A172 (cell line): ENCODE data around the gene ISLR. TPM values are rescaled to one million over a fixed set of nuclear protein-coding genes. Genes with fewer than 3 reads are reported as not detected.

Experiments used
- DNase-seq: peaks from one replicate; pipeline ENCODE4 v3.0.0-alpha.2; 2015; ENCODE audit warnings: low spot score
- total RNA-seq: library from RNA; depleted of rRNA; stranded (reverse); fragments of >200 nt; shearing (Covaris generic); gene quantifications from 2 replicates; pipeline ENCODE4 v1.2.3, GENCODE V29; 2014

ISLR gene
- total RNA-seq, 1 experiment from 2014 or later = 0.41 TPM

DNA sequence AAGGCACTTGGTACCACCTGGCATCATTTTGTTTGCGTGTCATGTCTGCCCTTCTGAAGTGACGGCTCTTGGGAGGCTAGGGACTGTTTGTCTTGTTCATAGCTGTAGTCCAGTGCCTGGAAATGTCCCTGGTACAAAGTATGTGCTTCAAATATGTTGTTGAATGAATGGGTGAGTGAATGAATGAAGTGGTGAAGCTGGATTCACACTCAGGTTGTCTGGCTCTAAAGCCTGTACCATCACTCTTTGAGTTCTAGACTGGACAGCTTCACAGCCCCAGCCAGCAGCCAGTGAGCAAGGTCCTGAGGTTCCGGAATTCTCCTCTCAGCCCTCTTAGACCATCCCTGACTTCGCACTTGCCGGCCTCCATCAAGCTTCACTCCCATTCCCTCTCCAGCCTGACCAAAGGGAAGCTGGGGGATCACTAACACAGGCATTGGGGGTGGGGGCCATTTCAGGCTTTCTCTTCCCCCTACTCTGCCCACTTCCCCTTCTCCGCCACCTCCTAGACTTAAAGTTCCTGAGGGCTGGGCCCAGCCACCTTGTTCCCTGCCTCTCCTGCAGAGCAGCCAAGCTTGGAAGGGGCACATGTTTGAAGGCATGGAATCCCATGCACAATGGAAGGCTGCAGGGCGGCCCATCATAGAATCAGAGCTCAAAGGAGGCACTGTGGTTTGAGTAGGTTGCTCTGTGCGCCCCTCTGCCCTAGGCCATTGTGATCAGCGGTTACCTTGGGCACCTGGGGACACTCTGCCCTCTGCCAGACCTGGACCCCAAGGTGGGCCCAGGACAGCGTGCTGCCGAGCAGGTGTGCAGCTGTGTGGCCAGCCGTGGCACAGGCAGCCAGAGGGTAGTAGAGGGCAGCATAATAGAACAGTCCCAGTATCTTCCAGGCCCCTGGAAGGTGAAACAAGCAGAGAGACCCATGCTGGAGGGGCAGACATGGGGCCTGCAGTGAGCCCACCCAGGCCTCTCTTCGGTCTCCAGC is 21.4 kb downstream of the ISLR start:
- no peak for DNase-seq

DNA sequence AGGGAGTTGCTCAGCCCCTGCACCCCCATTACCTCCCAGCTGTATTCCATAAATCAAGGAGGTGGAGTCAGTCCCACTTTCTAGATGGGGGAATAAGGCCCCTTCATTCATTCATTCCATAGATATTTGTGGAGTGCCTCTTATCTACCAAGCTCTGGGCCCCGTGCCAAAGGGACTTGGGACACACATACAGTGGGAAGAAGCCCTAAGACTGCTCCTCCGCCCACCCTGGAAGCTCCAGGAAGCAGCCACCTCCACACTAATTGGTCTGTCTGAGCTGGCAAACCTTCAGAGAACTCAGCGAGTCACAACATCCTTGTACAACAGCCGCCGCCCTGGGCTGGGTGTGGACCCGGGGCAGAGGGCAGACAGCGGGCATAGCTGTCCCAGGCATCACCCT is 22.7 kb downstream of the ISLR start:
- peak; percentile 100 for DNase-seq

DNA sequence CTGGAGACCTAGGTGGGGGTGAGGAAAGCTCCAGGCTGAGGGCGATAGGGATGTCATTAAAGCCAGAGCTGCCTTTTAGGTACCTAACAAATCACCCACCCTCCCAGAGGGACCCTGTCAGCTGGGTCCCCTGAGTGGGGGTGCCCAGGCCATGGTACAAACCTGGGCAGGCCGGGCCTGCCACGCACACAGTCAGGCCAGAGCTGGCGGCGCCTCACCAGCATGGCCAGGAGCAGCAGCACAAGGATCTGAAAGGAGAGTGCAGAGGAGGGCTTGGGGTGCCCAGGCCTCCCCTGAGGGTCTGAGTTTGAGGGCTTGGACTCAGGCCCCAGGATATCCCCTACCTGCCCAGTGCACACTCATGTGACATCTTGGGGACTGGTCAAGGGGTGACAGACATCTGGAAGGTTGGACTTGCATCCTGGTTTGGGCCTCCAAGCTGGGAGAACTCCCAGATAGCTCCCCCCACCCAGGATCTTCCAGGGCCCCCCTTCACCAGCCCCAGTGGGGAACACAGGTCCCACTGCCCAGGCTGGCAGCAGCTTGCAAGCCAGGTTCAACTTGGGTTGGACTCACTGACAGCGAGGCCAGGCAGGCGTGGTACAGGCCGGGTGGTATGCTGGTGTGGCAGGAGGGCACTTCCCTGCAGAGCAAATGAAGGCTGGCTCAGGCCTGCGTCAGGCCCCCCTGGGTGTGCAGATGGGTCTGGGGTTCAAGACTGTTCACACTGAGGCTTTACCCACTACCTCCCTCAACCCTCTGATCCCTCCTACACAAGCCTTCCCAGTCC is 23.9 kb downstream of the ISLR start:
- DNase-seq = no peak

DNA sequence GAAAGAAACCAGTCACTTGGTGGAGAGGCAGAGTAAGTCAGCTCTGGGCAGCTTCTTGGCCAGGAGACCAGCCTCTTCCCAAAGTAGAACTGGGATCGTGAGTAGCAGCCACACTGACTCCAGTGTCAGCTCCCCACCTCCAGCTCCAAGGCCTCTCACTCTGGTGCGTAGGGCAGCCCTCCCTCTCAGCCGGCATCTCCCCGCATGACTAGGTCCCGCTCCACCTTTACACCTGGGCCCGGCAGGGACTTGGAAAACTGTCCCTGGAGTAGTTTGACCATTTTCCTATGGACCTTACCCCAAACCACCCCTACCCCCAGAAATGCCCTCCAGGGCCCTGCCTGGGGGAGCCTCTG is 25.8 kb downstream of the ISLR start:
- no peak for DNase-seq

DNA sequence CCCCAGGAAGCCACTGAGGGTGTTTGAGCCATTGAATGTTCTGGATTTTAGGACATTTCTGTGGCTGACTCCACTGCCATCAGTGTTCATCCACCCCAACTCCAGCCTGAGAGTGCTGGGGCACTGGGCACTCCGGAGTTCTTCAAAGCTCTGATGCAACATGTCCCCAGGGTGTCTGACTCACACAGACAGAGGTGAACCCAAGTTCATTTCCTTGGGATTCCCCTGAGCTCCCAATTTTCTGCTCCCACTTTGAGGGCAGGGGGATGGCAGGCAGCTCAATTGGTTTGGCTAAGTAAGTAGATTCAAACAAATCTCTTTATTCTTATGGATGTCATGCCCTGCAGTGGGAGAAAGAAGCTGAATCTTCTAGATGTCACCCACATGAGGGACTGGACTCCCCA is 26.9 kb downstream of the ISLR start:
- peak; percentile 92 for DNase-seq

DNA sequence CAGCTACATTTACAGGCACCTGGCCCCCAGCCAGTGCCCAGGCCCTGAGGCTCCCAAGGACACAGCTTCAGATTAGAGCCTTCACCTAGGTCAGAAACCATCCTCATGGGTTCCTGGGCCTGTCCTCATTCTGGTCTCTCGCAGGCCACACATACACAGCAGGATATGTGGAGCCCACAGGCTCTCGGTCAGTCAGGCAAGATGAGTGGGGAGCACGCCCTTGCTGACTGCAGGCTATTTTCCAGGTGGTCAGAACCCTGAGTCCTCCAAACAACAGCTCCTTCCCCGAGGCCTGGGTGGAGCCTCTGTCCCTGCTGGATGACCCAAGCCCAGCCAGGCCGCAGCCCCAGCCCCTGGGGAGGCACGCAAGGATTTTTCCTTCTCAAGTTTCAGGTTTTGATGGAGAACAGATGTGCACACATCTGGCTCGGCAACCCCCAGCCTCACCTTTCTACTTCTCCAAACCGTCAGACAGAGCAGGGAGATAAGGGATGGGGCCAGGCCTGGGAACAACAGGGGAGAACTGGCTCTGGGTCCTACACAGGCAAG is 27.4 kb downstream of the ISLR start:
- DNase-seq = peak; percentile 72

DNA sequence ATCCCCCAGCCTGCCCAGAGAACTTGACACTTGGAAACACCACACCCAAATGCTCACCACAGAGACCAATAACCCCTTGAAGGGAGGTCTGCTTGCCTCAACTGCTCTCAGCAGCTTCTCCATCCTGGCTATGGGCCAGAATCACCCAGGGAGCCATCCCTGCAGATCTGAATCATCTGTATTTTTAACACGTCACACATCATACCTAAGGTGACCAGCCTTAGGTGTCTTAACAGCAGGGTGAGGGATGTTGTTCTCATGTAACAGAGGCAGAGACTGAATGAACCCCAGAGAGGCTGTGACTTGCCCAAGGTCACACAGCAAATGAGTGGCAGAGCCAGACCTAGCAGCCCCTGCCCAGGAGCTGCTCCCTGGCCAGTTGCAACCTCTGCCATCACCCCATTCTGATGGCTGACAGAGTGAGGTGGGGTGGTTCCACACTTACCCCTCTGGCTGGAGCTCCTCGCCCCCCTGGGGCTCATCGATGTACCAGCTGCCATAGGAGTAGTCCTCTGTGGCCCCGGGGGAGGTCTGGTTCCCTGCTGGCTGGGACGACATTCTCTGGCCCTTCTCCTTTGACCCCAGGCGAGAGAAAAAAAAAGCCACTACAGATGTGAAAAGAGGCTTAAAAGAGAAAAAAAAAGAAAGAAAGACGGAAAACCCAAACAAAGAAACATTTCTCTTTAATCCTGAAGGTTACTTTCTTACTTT is 28.4 kb downstream of the ISLR start:
- DNase-seq = no peak

DNA sequence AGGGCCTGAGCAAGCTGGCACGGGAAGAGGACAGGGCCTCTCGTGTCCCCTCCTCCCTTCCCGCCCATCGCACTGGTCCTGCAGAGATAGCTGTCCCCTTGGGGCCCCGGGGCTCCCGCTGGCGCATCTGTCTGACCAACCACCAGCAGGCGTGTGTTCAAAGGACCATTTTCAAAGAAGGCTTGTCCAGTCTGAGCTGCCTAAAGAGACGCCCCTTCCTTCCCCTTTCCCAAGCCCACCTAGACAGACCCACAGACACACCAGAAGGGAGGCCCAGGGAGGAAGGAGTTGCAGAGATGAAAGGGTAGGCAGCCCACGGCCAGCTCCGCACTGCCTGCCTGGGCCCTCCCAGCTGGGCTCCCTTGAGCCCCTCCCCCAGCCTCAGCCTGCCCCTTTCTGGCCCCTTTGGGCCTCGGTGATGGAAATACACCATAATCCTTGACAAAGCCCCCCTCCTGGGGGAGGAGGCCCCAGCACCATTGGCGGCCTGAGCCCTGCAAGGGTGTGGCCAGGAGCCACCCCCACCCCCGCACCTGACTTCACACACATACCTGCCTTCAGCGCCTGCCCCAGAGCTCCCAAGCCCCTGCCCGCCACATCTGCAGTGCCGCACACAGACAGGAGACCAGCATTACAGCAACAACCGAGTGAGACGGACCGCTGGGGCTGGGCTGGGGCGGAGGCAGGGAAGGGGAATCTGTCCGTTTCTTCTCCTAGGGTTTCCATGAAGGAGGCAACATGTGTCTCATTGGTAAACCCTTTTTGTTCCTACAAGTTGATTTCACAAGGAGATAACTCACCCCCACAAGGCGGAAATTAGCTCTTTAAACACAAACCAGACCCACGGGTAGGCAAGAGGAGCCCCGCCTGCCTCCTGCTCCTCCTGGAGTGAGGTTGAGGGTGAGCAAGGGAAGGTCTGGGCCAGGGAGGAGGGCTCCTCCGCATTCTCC is 29.2 kb downstream of the ISLR start, which contains the start of gene STRA6:
Gene STRA6 (minus strand): TSS at position 336 of the 950 bp plus-strand sequence. CDS start 520 bp downstream, outside the sequence.
- DNase-seq = peak; percentile 54

DNA sequence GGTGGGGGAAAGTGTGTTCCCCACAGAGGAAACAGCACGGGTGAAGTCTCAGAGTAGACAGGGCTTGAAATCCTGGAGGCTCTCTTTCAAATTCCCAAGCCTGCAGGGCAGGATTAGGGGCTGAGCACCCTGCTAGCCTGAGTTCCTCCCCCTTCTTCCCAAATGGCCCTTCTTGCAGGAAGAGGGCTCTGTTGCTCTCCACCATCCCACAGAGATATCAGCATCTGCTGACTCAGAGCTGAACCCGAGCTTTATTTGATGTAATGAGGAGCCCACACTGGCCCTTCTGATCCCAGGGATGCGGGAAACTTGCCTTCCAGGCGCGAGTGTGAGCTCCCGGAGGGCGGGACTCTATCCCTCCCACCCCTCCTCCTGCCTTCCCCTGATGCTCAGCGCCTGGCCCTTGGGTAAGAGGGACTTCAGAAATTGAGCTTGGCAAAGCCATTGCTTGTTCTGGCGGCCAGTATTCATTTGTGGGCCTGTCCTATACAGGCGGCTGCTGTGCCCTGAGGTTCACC is 30.5 kb downstream of the ISLR start:
- peak; percentile 80 for DNase-seq

DNA sequence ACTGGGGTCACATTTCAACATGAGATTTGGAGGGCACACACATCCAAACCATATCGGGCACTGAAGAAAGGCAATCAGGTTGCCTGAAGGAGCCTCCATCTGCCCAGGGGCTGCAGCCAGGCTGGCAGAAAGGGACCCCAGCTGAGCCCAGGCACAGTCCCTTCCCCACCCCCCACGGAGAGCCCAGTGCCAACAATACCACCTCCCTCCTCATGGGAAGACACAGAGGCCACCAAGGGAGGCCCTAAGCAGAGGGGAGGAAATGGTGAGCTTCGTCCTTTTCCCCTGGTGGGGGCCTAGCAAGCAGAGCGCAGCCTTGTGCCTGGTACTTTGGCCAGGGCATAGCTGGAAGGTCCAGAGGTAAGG is 32.1 kb downstream of the ISLR start:
- DNase-seq = no peak

DNA sequence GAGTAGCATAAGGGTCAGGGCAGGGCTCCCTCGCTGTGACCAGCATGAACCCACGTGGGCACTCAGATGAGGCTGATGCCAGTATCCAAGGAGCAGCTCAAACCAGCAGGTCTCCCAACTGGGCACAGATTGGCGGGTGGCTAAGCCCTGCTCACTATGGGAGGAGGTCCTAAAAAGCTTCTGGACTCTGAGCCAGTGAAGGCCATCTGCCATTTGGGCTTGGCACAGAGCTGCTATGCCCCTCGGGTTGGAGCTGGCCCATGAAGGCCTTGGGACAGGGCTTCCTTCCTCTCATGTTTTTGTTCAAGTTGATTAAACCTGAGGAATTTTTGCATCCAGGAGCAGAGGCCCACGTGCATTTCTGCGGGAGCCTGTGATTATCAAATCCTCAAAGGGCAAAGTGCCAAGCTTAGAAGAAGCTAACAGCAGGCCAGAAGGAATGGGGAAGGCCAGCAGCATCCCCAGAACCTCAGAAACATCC is 33.3 kb downstream of the ISLR start:
- no peak for DNase-seq

DNA sequence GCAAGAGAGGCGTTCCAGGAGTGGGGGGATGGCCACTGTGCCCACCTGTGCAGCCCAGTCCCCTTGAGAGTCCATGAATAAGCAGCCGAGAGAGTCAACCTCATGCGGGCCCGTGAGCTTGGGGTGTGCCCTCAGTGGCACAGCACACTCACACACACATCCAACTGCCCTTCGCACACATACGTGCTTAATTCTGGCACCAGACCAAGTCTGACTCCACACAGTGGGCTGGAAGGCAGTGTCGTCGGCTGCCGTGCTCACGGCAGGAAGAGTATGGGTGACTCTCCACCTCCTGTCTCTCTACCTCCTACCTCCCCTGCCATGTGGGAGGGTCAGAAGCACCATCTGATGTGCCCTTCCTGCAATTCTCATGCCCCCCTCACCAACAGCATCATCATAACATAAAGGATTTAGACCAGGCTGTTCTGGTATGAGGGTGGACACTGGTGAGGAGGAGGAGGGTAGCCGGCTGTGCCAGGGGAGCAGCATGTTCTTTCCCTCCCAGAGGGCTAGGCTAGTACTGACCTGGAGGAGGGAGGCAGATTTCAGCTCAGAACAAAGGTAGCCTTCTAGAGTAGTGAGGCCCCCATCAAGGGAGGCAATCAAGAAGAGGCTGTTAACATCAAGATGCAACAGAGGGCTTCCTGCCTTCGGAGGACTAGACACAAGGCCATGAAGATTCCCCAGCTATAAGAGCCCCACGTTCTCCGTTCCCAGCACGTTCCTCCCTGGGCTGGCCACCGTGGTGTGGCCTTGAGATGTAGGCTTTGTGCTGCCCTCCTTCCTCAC is 34.3 kb downstream of the ISLR start:
- DNase-seq = no peak

DNA sequence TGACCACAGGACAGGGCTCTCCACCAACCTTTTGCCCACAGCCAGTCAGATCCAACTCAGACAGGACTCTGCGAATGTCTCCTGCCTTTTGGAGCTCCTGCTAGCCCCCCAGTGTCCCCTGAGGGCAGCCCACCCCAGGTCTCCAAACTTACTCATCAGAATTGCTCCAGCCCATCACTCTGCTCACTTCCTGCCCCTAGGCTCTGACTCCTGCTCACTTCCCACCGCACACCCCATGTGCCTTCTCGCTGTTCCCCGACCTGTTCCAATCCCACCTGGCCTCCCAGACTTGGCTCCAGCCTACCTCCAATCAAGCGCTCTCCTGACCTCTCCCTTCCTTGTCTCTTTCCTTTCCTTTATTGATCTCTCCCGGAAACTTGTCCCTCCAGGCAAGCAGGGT is 35.0 kb downstream of the ISLR start:
- DNase-seq = no peak

DNA sequence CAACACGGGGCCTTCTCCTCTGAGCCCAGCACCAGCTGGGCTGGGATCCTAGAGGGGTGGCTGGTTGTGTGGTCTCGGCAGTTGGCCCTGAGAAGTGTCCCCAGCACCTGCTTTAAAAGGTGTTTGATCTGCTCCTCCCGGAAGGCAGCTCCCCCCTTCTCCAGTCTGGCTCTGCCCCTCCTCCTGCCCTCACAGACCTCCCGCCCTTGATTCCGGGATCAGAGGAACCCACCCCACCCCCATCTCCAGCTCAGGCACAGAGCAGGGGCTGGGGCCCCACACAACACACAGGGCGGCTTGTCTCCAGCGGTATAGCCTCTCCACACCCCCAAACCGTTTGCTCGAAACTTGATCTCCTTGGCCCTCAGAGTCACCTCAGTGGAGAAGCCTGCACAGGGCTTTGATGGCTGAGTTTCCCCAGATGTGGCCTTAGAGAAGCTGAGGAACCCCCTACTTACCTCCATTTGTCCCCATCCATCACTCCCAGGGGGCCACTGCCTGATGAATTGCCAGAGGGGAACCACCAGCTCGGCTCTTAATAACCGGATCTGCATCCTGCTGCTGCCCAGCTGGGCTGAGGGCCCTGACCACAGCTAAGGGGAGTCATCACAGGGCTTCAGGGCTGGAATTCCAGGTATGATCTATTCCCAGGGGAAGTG is 35.5 kb downstream of the ISLR start:
- DNase-seq = peak; percentile 95

DNA sequence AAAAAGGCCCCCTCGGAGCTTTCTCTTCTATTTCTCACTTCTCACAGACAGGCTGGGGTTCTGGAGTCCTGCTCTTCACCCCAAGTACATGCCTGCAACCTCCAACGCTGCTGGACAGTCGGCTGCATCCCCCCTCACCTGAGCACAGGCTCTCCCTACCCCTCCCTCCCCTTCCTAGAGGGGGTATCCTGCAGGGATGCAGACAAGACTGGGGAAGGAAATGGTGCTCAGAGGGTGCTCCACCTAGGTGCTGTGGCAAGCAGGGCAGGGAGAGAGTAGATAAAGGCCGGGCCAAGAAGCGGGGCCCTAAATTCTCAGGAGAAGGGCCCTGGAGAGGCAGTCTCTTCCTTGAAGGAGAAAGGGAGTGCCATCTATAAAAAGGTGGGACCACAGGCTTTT is 36.0 kb downstream of the ISLR start:
- no peak for DNase-seq

DNA sequence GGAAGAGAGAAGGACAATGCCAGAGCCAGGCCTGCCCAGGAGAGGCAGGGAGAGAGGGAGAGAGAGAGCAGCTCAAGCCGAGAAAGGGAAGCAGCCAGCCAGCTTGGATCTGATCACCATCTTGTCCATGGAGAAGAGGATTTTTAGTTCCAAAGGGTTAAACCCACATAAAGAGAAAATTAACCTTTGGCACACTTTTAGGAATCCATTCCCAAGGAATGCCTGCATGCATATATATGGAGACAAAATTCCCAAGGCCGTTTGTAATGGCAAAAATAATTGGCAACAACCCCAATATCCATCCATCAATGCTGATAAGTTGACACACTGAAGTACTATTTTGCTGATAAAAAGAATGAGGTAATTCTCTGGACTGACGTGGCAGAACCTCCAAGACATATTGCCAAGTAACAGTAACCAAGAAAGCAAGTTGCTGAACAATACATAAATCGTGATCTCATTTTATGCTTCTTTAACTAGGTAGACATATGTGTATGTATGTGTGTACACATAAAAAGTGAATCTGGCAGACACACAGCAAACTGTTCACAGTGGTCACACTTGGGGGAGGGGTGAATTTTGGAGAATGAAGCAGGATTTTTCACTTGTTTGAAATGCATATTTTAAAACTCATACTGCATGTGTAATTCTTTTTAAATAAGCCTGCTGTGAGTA is 36.6 kb downstream of the ISLR start:
- peak; percentile 94 for DNase-seq

DNA sequence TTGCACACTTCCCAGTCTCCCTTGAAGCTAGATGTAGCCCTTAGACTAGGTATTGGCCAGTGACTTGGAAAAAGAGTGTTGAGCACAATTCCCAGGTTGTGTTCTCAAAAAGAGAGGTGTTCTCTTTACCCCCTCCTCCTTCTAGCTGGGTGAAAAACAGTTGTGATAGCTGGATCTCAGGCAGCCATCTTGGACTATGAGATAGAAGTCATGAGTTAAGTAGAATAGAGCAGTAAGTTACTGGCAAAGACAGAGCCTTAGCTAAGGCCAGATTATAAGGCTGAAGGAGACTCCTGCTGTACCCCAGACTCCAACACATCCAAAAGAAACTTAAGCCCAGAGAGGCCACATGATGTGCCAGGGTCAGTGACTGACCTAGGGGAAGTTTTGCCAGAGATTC is 37.2 kb downstream of the ISLR start:
- DNase-seq = no peak

DNA sequence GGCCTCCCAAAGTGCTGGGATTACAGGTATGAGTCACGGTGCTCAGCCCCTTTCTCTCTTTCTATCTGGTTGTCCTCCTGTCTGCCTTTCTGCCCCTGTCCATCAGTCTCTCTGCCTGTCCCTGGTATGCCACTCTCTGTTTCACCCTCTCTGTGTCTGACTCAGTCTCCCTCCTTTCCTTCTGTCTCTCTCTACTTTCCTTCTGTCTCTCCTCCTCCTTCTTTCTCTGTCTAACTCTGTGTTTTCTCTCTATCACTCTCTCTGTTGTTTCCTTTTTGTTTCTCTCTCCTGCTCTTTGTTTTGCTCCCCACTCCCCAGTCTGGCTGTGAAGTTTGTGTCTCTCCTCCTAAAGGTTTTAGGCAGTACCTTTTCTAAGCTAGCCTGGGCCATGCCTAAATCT is 38.1 kb downstream of the ISLR start:
- DNase-seq = no peak
